CD4-positive, alpha-beta T cell treated with Interleukin-15 for 1 hour (primary cell): Measurements from ENCODE around the gene TRIOBP.
"Not testable (repeated sequence)": the region's sequence is repeated elsewhere in the genome, so short reads cannot be mapped to it uniquely, and the experiment has no call there.

Experiments used
- DNase-seq: peaks from one replicate; pipeline ENCODE4 v3.0.0-alpha.2; 2020

Gene TRIOBP

DNA sequence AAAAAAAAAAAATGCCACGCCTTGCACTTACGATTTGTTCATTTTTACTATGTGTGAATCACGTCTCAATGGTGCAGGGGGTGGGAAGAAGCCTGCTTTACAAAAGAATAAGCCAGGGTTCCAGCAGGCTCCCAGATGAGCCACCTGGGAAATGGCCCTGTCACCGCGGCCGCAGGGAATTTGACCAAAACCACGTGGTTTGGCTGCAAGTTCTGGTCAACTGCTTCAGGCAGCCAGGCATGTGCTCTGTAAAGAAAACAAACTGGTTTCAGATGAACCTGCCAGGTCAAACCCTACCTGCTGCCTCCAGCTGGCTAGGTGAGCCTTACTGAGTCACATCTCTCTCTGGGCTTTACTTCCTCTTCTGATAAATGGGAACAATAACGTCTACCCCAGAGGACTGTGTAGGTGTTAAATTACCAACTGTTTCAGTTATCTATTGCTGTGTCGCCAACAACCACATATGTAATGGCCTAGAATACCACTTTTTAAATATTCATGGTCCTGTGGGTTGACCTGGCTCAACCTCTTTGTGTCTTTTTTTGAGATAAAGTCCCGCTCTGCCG is 80.4 kb downstream of the TRIOBP start:
- DNase-seq = no peak

DNA sequence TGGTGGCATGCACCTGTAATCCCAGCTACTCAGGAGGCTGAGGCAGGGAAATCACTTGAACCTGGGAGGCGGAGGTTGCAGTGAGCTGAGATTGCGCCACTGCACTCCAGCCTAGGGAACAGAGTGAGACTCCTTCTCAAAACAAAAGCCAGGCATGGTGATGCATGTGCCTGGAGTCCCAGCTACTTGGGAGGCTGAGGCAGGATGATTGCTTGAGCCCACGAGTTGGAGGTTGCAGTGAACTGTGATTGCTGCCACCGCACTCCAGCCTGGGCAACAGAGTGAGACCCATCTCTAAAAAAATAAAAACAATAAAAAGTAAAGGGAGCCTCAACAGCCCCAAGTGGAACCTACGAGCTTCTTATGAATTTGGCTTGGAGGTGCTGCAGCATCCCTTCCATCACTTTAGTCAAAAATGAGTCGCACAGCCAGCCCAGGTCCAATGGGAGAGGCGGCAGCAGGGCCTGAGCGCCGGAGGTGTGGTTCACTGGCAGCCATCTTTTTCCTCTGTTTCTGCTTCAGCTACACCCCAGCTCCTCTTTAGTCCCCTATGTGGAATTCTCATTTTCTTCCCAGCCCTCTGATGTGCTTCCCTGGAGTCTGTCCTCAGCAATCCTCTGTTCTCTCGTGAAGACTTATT is 81.6 kb downstream of the TRIOBP start:
- no peak for DNase-seq

GRCh38 chr22:37781434-37782059 is 84.7 kb downstream of the TRIOBP start:
- DNase-seq = no peak

DNA sequence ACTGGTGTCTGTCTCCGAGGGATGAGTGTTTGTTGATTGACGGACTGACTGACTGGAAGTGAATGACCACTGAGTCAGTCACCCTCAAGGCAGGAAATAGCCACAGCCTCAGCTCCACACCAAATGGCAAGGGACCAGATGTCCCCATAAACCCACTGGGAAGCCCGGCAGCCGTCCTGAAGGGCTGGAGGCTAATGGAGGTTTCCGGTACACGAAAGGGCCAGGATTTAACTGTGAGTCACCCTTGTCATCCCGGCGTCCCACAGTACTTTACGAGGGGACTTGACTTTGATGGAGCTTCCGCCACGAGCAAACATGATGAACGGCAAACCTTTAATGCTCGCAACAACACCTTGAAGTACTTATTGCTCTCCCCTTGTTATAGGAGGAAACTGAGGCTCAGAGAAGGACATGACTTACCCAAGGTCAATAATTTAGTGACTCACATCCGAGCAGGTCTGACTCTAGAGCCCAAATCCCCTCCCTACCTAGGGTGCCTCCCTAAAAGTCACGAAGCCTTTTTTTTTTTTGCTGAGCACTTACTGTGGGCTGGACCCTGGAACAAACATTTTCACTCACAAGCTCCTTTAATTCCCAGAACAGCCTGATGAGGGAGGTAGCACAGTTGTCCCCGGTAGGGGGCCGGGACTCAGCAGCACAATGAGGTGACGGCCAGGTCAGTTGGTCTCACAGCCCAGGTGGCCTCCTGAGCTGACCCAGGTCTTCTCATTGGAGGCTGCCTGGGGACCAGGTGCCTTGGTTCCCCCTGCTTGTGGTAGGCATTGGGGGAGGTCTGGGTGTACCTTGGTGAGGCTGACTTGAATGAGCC is 85.7 kb downstream of the TRIOBP start:
- no peak for DNase-seq

DNA sequence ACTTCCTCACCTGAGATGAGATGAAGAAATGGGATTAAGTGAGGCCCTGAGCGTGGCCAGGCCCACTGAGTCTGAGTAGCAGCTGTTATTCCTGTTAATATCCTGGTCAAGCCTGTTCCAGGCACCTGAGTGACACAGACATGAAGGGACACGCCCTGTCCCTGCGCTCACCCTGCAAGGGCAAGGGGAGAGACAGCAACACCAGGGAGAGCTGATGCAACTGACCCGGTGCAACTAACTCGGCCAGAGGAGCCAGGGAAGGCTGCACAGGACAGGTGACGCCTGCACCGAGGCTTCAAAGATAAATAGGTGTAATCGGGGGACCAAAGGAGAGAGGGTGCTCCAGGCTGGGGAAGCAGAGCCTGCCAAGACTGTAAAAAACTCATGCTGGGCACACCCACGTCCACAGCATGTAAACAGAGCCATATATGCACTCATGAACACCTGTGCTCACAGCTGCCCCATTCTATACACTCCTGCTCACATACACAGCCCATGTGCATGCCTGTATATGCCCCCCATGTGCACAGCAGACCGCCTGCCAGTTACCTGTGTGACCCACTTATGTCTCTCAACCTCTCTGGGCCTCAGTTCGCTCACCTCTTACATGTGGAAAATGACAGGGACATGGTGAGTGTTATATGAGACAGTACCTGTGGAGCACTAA is 88.1 kb downstream of the TRIOBP start:
- DNase-seq = no peak

DNA sequence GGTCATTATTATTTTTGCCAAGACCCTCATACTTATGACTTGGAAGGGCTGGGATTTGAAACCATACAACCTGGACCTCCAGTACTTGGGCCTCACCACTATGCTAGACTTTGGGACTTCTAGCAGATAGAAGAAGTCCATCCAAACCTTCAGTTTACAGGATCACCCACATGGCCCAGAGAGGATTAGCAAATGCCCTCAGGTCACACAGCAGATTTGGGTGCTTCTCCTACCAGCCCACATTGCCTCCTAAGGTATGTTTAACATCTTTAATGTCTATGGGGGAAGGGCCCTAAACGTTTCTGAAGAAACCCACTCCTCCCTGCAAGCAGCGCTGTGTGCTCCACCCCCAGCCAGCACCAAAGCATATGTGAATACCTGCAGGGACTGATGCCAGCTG is 93.4 kb downstream of the TRIOBP start:
- no peak for DNase-seq

DNA sequence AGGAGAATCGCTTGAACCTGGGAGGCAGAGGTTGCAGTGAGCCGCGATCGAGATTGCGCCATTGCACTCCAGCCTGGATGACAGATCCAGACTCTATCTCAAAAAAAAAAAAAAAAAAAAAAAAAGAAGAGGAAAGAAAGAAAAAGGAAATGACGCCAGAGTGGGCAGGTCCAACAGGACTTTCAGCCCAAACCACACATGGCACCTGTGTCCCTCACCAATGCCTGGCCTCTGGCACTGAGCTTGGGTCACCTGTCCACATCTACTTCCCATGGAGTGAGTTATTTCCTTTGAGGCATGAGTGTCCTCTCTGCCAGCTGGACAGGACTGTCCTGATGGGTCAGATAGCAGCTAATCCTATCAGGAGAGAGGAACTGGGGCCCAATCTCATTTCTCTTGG is 95.6 kb downstream of the TRIOBP start:
- no peak for DNase-seq

GRCh38 chr22:37794376-37794775 is 97.5 kb downstream of the TRIOBP start:
- no peak for DNase-seq

GRCh38 chr22:37796079-37796478 is 99.2 kb downstream of the TRIOBP start:
- DNase-seq = no peak

DNA sequence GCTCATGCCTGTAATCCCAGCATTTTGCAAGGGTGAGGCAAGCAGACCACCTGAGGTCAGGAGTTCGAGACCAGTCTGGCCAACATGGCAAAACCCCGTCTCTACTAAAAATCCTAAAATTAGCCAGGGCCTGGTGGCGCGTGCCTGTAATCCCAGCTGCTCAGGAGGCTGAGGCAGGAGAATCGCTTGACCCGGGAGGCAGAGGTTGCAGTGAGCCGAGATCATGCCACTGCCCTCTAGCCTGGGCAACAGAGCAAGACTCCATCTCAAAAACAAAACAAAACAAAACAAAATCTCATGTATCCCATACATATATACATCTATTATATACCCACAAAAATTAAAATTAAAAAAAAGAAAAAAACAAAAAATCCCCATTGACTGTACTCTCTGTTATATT is 100.4 kb downstream of the TRIOBP start:
- not testable (repeated sequence) for DNase-seq

DNA sequence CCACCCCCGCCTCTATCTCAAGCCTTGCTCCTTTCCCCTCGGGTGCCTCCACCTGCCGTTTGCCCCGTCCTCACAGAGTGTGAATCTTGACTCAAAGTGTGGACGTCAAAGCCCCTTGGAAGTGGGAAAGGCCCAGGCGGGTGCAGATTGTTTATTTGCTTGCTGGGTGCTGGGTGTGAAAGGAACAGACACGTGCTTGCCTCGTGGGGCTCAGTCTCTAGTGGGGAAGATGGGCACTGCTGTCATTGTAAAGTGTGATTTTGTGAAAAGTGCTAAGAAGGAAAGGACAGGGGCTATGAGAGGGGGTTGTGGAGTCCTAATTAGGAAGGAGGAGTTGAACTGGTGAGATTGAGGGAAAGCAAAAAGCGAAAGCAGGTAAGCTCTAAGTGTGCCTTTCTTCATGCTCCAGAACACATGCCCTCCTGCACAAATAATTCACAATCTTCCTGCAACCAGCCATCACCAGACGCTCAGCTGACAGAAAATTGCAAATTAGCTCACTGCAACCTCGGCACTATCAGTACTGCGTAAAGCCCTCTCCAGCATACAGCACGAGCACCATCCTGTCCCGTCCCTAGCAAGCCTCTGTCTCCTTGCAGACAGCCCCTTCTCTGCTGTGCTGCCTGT is 101.1 kb downstream of the TRIOBP start:
- DNase-seq = no peak

- DNase-seq = not testable (repeated sequence)
Observed at GRCh38 chr22:37799979-37800378, 103.1 kb downstream of the TRIOBP start.

- no peak for DNase-seq
Observed at GRCh38 chr22:37801946-37802309, 105.1 kb downstream of the TRIOBP start.

- DNase-seq = no peak
Observed at GRCh38 chr22:37802310-37803194, 105.7 kb downstream of the TRIOBP start.

GRCh38 chr22:37803195-37803638 is 106.4 kb downstream of the TRIOBP start:
- no peak for DNase-seq

GRCh38 chr22:37803639-37804351 is 106.9 kb downstream of the TRIOBP start:
- DNase-seq = no peak

- no peak for DNase-seq
Observed at GRCh38 chr22:37804352-37804880, 107.6 kb downstream of the TRIOBP start.

DNA sequence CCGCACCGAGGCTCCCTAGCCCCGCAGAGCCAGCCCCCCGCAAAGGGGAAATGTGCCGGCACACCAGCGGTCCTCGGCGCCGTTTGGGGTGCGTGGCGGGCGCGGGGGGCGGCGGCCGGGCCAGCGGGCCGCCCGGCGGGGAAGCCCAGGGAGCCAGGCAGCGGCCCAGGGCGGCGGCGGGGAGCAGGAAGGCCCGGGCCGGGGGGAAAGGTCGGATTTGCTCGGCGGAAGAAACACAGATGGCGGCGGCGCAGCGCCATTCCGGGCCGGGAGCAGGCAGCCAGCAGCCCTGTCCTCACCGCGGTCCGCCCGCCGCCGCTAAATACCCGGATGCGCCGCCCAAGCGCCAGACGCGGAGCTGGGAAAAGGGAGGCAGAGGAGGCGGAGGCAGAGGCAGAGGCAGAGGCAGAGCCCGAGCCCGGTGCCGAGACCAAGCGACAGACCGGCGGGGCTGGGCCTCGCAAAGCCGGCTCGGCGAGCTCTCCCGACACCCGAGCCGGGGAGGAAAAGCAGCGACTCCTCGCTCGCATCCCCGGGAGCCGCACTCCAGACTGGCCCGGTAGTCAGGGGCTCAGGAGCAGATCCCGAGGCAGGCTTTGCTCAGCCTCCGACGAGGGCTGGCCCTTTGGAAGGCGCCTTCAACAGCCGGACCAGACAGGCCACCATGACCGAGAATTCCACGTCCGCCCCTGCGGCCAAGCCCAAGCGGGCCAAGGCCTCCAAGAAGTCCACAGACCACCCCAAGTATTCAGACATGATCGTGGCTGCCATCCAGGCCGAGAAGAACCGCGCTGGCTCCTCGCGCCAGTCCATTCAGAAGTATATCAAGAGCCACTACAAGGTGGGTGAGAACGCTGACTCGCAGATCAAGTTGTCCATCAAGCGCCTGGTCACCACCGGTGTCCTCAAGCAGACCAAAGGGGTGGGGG is 108.3 kb downstream of the TRIOBP start:
- peak; percentile 72 for DNase-seq

GRCh38 chr22:37805810-37806277 is 109.0 kb downstream of the TRIOBP start:
- no peak for DNase-seq
